GM13977 (cell line): ENCODE measurements around the gene PTGFRN.
"Not testable (repeated sequence)": the region's sequence is repeated elsewhere in the genome, so short reads cannot be mapped to it uniquely, and the experiment has no call there.

Experiments
- DNase-seq: peaks from one replicate; pipeline ENCODE4 v3.0.0; 2012; ENCODE audit warnings: low spot score
- CTCF ChIP-seq: IDR thresholded peaks from 2 replicates; pipeline ENCODE4 v1.5.1; 2012; ENCODE audit warnings: mild to moderate bottlenecking, control low read depth; ENCODE audit not compliant: insufficient read depth; ENCODE audit errors: extremely low read depth, missing control alignments
- in situ Hi-C: fragments of 300-500 bp; cut with MboI; formaldehyde crosslinking; loops from one replicate; pipeline ENCODE4 v1.12.0; 2022; ENCODE audit warnings: low sequenced_read_pairs, low pct_unique_long_range_greater_than_20kb, mixed read lengths, inconsistent platforms; ENCODE audit not compliant: unreplicated experiment

The PTGFRN gene

DNA sequence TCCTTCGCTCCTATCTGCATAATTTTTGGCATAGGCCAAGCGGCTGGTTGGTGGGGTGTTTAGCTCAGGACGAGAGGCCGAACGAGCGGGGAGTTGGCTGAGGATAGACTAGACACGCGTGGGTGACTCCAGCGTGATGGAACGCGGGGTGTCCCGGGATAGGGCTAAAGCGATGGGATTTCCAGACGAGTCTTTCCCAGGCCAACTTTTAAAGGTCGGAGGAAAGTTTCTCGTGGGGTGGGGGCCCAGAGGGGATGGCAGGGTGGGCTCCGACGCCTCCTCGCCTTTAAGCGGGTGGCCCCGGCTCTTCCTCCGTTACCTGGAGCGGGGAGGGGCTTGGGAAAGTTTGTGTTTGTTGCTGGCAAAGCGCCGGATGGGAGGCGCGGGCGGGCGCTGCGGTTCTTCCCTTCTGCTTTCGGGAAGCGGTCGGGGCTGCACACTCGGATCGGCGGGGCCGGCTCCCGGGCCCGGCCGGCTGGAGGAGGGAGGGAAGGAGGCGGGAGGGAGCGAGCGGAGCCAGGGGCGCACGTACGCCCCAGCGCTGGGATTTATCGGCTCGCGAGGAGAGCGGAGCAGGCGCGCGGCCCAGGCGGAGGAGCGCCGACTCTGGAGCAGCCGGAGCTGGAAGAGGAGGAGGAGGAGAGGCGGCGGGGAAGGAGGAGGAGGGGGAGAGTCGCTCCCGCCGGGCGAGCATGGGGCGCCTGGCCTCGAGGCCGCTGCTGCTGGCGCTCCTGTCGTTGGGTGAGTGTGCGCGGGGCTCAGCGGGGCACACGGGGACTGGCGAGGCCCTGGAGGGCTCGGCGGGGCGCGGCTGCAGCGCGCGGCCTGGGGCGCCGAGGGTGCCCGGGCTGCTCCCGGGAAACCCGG is at the start of gene PTGFRN:
Gene PTGFRN (plus strand): TSS at position 405 of the 867 bp plus-strand sequence. CDS start 288 bp downstream, at position 693.
- DNase-seq = peak; percentile 73
- in situ Hi-C loops = no loop called here
- TF ChIP-seq CTCF = no peak

DNA sequence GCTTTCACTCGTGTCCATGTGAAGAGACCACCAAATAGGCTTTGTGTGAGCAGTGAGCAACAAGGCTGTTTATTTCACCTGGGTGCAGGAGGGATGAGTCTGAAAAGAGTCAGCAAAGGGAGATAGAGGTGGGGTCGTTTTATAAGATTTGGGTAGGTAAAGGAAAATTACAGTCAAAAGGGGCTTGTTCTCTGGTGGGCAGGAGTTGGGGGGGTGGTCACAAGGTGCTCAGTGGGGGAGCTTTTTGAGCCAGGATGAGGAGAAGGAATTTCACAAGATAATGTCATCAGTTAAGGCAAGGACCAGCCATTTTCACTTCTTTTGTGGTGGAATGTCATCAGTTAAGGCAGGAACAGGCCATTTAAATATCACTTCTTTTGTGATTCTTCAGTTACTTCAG is 49.5 kb upstream of the PTGFRN start:
- DNase-seq, in situ Hi-C loops: not testable (repeated sequence)

DNA sequence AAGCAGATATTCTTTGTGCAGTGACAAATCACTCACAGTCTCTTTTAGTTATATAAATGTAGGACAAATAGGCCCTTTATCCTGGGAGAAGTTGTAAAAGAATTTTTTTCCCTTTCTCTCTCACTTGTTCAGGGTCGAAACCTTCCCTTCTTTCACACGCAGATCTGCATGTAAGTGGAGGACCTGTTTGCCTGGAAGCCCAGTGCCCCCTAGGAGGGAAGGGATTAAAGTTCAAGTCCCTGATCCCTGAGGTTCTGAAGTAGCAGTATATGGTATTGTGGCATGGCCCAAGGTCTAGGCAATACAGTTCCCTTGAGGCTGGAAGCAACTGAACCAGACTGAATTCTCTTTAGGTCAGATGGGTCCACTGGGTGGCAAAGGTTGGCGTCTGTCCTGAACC is 48.6 kb upstream of the PTGFRN start:
- in situ Hi-C loops = no loop called here
- TF ChIP-seq CTCF = no peak
- DNase-seq = no peak

- DNase-seq, in situ Hi-C loops: not testable (repeated sequence)
These were observed 46.7 kb upstream of the PTGFRN start for GRCh38 chr1:116863031-116863430.

DNA sequence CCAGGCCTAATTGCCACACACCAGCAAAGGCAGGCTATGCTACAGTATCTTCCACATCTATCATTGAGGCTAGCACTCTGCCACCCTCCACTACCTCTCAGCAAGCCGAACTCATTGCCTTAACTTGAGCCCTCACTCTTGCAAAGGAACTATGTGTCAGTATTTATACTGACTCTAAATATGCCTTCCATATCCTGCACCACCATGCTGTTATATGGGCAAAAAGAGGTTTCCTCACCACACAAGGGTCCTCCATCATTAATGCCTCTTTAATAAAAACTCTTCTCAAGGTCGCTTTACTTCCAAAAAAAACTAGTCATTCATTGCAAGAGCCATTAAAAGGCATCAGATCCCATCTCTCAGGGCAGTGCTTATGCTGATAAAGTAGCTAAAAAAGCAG is 43.2 kb upstream of the PTGFRN start:
- DNase-seq, in situ Hi-C loops: not testable (repeated sequence)

DNA sequence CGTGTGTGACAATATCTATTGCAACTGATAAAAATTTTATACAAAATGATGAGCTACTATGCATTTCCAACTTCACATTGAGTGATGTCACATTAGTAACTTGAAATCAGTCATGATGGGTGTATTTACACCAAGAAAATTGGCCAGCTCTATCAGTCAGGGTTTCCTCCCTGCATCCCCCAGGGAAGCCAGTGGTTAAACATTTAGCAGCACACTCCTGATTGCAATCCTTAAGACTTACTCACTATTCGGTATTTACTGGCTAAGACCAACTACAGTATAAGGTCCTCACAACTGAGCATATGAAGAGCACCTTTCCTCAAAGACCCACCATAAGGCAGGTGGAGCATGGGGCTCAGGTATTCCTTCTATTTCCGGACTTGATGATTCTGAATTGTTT is 41.3 kb upstream of the PTGFRN start:
- in situ Hi-C loops = no loop called here
- DNase-seq = no peak
- no peak for TF ChIP-seq CTCF

GRCh38 chr1:116869611-116870010 is 40.1 kb upstream of the PTGFRN start:
- TF ChIP-seq CTCF = no peak
- in situ Hi-C loops = no loop called here
- DNase-seq = no peak

DNA sequence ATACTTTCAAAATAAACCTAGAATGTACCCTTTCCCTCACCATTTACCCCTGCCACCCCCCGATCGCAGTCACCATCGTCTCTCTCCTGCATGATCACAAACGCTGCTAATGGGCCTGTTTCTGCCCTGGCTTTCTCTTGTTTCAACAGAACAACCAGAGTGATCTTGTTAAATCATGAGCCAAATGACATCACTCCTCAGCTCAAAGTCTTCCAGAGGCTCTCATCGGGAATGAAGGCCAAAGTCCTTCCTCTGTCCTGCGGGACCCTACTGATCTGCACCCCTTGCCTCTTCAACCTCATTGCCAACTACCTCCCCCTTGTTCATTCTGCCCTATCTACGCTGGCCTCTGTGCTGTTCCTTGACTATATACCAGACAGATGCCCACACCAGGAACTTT is 39.4 kb upstream of the PTGFRN start:
- in situ Hi-C loops = no loop called here

More for the DNA sequence above, 39.4 kb upstream of the PTGFRN start:
- no peak for TF ChIP-seq CTCF
- no peak for DNase-seq
